RWPE1 (cell line): ENCODE data around the gene TIPIN.
A peak's percentile ranks its signal among the peaks of the same experiment; 100 is the strongest.

Experiments used
- CTCF ChIA-PET: fragments of 350-600 bp; sonication (Branson Sonifier 250); formaldehyde crosslinking; extraction: SDS; loops from one replicate; lab custom pipeline; 2021; lab: Yijun Ruan, JAX
- POLR2A ChIA-PET: fragments of 400-600 bp; formaldehyde crosslinking; extraction: SDS; loops from one replicate; lab custom pipeline; 2020; ENCODE audit warnings: antibody characterized with exemption; ENCODE audit not compliant: low non-redundant PET; lab: Yijun Ruan, JAX
- DNase-seq: peaks from one replicate; pipeline ENCODE4 v3.0.0; 2012; ENCODE audit warnings: low spot score
- H3K27ac ChIP-seq: fragments of 450-650 bp; 2 replicates; pipeline ENCODE4 v1.5.1; 2017
- TF ChIP-seq, protein P1 (sequence below): fragments of 450-650 bp; conservative IDR thresholded peaks from 2 replicates; pipeline ENCODE4 v1.5.1; 2017; ENCODE audit warnings: low read depth, mild to moderate bottlenecking

TIPIN gene

DNA sequence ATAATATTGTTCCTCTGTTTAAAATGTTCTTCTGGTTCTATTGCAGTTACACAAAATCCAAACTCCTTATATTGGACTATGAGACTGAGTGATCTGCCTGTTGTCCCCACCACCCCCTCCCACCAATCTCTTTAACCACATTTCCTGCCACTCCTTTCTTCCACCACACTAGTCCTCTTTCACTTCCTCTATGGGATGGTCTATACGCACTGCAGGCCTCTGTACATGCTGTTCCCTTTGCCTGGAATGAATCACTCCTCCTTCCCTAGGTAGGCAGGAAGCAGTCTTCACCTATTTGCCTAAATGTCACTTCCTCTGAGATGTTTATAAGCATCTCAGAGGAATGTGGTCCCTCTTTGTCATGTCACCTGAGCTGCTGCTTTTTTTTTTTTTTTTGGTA, 34.2 kb upstream of the TIPIN start:
- POLR2A ChIA-PET = interaction anchor here (0.6 kb wide), 1 partner anchor 1014 kb away, joined by 6 read pairs; no protein-coding TSS in a partner anchor
- DNase-seq = peak; percentile 41
- CTCF ChIA-PET = interaction anchor here (0.6 kb wide), 1 partner anchor 11 kb away, joined by 3 read pairs; no protein-coding TSS in a partner anchor
- TF ChIP-seq, protein P1, sequence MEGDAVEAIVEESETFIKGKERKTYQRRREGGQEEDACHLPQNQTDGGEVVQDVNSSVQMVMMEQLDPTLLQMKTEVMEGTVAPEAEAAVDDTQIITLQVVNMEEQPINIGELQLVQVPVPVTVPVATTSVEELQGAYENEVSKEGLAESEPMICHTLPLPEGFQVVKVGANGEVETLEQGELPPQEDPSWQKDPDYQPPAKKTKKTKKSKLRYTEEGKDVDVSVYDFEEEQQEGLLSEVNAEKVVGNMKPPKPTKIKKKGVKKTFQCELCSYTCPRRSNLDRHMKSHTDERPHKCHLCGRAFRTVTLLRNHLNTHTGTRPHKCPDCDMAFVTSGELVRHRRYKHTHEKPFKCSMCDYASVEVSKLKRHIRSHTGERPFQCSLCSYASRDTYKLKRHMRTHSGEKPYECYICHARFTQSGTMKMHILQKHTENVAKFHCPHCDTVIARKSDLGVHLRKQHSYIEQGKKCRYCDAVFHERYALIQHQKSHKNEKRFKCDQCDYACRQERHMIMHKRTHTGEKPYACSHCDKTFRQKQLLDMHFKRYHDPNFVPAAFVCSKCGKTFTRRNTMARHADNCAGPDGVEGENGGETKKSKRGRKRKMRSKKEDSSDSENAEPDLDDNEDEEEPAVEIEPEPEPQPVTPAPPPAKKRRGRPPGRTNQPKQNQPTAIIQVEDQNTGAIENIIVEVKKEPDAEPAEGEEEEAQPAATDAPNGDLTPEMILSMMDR = no peak
- no peak overlapping the region for H3K27ac ChIP-seq

DNA sequence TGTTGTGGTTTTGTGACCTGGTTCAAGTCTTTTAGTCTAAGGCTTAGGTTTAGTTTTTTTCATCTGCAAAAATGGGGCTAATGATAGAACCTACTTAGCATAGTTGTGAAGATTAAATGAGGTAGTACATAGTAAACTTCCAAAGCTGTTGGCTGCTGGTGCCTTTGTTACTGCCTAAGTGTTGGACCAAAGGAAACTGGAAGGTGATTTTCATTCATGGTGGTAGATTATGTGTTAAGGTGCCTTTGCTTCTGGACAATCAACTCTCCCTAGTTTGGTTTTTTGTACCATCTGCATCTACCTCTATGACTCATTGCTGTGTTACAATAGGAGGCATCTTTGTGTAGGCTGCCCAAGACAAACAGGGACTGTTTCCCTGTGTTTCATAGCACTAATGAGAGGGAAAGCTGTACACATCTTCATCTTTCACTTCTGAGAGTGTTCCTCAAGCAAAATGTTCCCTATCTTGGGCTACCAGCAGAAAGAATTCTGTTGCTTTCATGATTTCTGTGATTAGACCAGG, 33.4 kb upstream of the TIPIN start:
- peak; percentile 41 for DNase-seq
- TF ChIP-seq, protein P1 = no peak
- ChIA-PET POLR2A (no interaction called here), CTCF (no interaction called here)
- H3K27ac ChIP-seq = no peak overlapping the region

DNA sequence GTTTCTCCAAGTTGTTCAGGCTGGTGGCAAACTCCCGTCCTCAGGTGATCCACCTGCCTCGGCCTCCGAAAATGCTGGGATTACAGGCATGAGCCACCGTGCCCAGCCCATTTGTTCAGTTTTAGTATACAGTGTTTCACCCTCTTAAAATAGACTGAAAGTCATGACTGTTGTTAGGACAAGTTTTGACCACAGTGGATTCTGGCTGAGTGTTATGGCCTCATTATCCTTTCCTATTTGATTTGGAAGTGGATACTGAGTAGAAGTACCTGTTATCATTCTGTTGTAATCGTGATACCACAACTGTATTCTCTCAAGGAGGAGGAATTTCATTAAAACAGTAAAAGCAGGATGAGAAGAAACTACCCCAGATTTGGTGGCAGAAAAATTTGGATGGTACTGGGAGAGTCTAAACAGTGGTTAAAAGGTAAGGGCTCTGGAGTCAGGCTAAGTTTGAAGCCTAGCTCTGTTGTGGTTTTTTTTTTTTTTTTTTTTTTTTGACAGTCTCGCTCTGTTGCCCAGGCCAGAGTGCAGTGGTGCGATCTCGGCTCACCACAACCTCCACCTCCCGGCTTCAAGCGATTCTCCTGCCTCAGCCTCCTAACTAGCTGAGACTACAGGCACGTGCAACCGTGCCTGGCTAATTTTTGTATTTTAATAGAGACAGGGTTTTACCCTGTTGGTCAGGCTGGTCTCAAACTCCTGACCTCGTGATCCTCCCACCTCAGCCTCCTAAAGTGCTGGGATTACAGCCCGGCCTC, 32.8 kb upstream of the TIPIN start:
- CTCF ChIA-PET = no interaction called here
- POLR2A ChIA-PET = no interaction called here
- TF ChIP-seq, protein P1 = no peak
- no peak for DNase-seq
- H3K27ac ChIP-seq = peak overlapping the region; percentile 13; the same call in 1 of the 2 replicates

DNA sequence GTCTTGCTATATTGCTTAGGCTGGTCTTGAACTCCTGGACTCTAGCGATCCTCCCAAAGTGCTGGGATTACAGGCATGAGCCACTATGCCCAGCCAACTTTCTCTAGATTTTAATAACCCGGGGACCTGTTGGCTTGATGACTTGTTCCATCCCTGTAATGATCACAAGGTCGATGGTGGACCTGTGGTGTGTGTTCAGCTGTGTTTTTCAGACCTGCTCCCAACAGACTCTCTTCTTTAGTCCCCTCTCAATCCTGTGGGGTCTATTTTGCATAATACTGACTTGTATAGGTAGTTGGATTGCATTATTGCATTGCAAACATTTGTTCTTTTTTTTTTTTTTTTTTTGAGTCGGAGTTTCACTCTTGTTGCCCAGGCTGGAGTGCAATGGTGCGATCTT, 32.1 kb upstream of the TIPIN start:
- peak overlapping the region; percentile 13; the same call in 1 of the 2 replicates for H3K27ac ChIP-seq
- DNase-seq = no peak
- ChIA-PET POLR2A (no interaction called here), CTCF (interaction anchor here (0.5 to 4.0 kb wide), 3 partner anchors 81 to 109 kb away, joined by 3 to 31 read pairs (median 4); partner anchors contain the start of gene SNAPC5)
- TF ChIP-seq, protein P1 = no peak

DNA sequence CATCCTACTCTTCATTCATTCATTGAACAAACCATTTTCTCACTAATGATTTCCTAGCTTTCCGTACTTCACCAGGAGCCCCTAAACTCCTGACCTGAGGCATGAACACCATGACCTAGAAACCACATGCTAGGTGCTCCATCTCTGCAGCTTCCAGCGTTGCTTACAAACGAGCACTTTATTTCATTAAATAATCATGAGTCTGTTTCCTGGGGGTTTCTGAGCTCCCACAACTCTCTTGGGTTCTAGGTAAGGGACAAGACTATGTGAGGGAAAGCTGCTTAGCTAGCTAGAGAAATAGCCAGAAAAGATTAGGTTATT, 31.5 kb upstream of the TIPIN start:
- TF ChIP-seq, protein P1 = peak; percentile 38
- CTCF ChIA-PET = interaction anchor here (0.5 to 4.0 kb wide), 5 partner anchors 12 to 686 kb away, joined by 3 to 31 read pairs (median 4); partner anchors contain the start of gene SNAPC5
- H3K27ac ChIP-seq = peak overlapping the region; percentile 85
- no peak for DNase-seq
- POLR2A ChIA-PET = no interaction called here

DNA sequence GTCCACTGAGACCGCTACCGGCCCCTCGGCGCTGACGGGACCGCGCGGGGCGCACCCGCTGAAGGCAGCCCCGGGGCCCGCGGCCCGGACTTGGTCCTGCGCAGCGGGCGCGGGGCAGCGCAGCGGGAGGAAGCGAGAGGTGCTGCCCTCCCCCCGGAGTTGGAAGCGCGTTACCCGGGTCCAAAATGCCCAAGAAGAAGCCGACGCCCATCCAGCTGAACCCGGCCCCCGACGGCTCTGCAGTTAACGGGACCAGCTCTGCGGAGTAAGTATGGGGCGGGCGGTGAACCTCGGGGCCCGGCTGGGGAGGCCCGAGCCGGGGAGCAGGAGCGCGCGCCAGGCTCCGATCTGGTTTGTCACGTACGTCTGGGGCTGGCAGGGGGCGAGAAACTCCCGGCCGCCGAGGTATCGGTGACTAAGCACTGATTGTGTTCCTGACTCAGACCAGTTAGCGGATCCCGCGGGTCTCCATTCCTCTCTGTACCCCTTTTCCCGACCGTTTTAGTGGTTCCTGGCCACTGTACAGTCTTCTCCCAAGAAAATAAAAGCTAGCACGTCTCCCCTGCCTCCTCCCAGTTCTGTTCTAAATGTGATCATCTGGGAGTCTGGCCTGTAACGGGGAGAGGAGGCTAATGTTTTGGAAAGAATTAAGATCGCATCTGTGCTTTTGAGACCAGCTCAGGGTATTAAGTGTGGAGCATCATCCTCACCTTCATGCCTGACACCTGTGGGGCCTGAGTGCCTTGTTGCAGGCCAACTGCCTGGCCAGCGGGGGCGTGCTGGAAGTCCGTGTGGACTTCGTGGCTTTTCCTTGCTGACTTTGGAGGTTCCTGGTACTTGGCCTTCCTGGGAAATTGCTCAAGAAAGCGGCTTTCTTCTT, 30.9 kb upstream of the TIPIN start:
- ChIA-PET CTCF (interaction anchor here (0.5 to 4.0 kb wide), 9 partner anchors 12 to 687 kb away, joined by 3 to 31 read pairs (median 3); partner anchors contain the start of gene SNAPC5), POLR2A (interaction anchor here (0.6 to 1.0 kb wide), 2 partner anchors 31 to 114 kb away, joined by 3 to 4 read pairs; partner anchors contain the start of gene TIPIN)
- peak; percentile 71 for DNase-seq
- TF ChIP-seq, protein P1 = peak; percentile 77
- H3K27ac ChIP-seq = peak overlapping the region; percentile 85
